Lower leg skin (tissue), 3 donors: ENCODE measurements around the gene TRIM67.

ENCODE experiments used
- CTCF ChIP-seq, 3 donors: fragments of 450-650 bp; IDR thresholded peaks; one replicate each; pipeline ENCODE4 v1.5.1; 2016; ENCODE audit warnings: antibody characterized with exemption in 3 of 3, mild to moderate bottlenecking in 3 of 3, moderate library complexity in 2 of 3
- POLR2A ChIP-seq, 2 donors: fragments of 450-650 bp; IDR thresholded peaks; one replicate each; pipeline ENCODE4 v1.6.1; 2016 to 2017; ENCODE audit warnings: antibody characterized with exemption in 2 of 2, mild to moderate bottlenecking in 1 of 2, moderate library complexity in 1 of 2

GRCh38 chr1:231157311-231157710 lies 4.5 kb upstream of the TRIM67 start:
- TF ChIP-seq CTCF (IDR thresholded peaks at IDR 0.05) (no peak), POLR2A (IDR thresholded peaks at IDR 0.05) (no peak)
